ENCODE measurements around the gene ERC1.

ERC1 gene

DNA sequence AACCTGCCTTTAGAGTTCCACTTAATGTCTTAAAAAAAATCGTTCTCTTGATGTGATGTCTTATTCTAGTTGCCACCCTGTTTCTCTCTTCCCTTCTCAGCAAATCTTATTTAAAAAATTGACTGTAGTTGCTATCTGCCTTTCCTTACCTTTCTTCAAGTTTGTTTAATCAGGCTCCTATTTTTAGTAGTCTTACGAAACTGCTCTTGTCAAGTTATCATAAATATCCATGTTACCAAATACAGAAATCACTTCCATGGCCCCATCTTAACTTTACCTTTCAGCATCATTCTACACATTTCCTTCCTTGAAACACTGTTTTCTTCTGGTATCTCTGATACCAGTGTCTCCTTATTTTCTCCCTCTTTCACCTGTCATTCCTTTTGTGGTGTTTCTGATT lies 227.3 kb downstream of the ERC1 start:
- Histone ChIP-seq H3K27me3 (ENCODE audit: insufficient read depth, poor library complexity, severe bottlenecking) (no peaks in the 10 kb centered on the region), H3K27ac (replicated peaks) (no peak overlapping the region), H3K4me3 (replicated peaks; ENCODE audit: insufficient read depth, low read length) (no peak overlapping the region)
- no peak for DNase-seq (ENCODE audit: low read depth in 1 of 2, low spot score in 1 of 2)
- TF ChIP-seq, protein P1, sequence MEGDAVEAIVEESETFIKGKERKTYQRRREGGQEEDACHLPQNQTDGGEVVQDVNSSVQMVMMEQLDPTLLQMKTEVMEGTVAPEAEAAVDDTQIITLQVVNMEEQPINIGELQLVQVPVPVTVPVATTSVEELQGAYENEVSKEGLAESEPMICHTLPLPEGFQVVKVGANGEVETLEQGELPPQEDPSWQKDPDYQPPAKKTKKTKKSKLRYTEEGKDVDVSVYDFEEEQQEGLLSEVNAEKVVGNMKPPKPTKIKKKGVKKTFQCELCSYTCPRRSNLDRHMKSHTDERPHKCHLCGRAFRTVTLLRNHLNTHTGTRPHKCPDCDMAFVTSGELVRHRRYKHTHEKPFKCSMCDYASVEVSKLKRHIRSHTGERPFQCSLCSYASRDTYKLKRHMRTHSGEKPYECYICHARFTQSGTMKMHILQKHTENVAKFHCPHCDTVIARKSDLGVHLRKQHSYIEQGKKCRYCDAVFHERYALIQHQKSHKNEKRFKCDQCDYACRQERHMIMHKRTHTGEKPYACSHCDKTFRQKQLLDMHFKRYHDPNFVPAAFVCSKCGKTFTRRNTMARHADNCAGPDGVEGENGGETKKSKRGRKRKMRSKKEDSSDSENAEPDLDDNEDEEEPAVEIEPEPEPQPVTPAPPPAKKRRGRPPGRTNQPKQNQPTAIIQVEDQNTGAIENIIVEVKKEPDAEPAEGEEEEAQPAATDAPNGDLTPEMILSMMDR (IDR thresholded peaks at IDR 0.05; ENCODE audit: insufficient read depth, low read length), result no peak

DNA sequence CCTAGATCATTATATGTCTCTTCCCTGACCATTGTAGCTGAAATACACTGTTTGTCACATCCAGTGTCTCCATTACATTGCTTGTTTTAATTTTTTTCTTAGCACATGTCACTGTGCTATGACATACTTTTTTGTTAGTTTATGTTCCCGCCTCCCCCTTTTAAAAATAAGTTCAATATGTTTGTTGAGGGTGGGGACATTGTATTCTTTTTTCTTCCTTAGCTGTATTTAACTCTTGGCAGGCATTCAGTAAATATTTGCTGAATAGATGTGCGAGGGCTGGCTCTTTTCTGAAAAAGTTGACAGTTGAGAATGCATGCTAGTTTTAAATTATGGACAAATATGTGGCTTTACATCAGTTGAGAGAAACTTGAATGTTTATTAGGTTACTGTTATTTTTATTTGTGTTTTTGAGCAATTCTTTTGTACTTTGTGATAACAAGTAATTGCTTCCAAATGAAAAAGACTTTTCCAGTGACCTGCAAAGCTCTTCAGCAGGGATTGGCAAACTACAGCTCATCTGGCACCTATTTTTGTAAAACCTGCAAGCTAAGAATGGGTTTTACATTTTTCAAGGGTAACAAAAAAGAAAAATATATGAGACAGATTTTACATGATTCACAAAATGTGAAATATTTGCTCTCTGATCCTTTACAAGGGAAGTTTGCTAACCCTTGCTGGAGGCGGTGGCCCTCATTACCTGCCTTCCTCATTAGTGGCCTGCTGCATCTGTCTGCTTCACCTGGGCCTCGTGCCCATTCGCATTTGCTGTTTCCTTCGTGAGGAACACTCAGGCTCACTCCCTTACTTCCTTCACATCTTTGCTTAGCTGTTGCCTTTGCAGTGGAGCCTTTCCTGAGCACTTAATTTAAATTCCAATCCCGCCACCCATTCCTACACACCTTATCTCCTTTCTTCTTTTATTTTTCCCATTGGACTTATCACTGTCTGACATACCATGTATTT lies 229.4 kb downstream of the ERC1 start:
- no peak for DNase-seq (ENCODE audit: low read depth in 1 of 2, low spot score in 1 of 2)
- no peak overlapping the region for H3K27ac ChIP-seq (replicated peaks)
- H3K4me3 ChIP-seq (replicated peaks; ENCODE audit: insufficient read depth, low read length), result no peak overlapping the region
- TF ChIP-seq, protein P1 (IDR thresholded peaks at IDR 0.05; ENCODE audit: insufficient read depth, low read length), result no peak
- TF ChIP-seq, protein P2, sequence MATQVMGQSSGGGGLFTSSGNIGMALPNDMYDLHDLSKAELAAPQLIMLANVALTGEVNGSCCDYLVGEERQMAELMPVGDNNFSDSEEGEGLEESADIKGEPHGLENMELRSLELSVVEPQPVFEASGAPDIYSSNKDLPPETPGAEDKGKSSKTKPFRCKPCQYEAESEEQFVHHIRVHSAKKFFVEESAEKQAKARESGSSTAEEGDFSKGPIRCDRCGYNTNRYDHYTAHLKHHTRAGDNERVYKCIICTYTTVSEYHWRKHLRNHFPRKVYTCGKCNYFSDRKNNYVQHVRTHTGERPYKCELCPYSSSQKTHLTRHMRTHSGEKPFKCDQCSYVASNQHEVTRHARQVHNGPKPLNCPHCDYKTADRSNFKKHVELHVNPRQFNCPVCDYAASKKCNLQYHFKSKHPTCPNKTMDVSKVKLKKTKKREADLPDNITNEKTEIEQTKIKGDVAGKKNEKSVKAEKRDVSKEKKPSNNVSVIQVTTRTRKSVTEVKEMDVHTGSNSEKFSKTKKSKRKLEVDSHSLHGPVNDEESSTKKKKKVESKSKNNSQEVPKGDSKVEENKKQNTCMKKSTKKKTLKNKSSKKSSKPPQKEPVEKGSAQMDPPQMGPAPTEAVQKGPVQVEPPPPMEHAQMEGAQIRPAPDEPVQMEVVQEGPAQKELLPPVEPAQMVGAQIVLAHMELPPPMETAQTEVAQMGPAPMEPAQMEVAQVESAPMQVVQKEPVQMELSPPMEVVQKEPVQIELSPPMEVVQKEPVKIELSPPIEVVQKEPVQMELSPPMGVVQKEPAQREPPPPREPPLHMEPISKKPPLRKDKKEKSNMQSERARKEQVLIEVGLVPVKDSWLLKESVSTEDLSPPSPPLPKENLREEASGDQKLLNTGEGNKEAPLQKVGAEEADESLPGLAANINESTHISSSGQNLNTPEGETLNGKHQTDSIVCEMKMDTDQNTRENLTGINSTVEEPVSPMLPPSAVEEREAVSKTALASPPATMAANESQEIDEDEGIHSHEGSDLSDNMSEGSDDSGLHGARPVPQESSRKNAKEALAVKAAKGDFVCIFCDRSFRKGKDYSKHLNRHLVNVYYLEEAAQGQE (IDR thresholded peaks at IDR 0.05; ENCODE audit: insufficient replicate concordance, low read depth), result no peak
- TF ChIP-seq GABPA (IDR thresholded peaks at IDR 0.05; ENCODE audit: low read depth), result no peak
- TF ChIP-seq POLR2AphosphoS5 (IDR thresholded peaks at IDR 0.05; ENCODE audit: low read depth), result no peak
- TF ChIP-seq SPI1 (IDR thresholded peaks at IDR 0.05; ENCODE audit: borderline replicate concordance, low read depth), result no peak
- no peaks in the 10 kb centered on the region for H3K27me3 ChIP-seq (ENCODE audit: insufficient read depth, poor library complexity, severe bottlenecking)

DNA sequence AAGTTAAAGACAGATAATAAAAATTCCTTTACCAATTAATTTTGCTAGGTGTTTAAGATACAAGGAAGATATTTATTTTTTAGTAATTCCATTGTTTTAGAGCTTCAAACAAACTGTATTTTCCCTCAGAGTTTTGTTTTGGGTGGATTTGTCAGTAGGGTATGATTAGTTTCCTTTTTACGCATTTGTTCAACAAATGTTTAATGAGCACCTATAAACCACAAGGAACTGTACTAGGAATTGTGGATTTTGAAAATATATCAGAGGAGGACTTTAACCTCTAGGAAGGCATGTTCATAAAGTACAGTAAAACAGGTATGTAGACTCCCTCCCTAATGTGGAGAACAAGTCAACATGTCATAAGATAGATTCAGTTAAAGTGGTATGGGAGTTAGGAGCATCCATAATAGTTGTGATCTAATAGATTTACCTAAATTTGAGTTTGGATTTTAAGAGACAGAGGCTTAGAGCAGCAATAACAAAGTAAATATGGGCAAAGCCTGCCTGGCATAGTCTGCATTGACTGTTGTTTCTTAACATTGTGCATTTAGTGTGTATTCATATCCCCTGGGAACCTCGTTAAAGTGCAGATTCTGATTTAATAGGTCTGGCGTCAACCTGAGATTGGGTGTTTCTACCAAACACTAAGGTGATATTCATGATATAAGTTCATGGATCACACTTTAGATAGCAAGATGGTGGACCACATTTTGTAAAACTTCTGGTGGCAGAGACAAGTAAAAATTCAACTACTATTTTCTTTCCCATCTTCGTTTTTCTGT lies 232.0 kb downstream of the ERC1 start:
- Histone ChIP-seq H3K27me3 (ENCODE audit: insufficient read depth, poor library complexity, severe bottlenecking) (no peaks in the 10 kb centered on the region), H3K27ac (replicated peaks) (no peak overlapping the region), H3K4me3 (replicated peaks; ENCODE audit: insufficient read depth, low read length) (no peak overlapping the region)
- TF ChIP-seq POLR2AphosphoS5 (IDR thresholded peaks at IDR 0.05; ENCODE audit: low read depth), result no peak
- TF ChIP-seq SPI1 (IDR thresholded peaks at IDR 0.05; ENCODE audit: borderline replicate concordance, low read depth), result no peak
- TF ChIP-seq, protein P1 (IDR thresholded peaks at IDR 0.05; ENCODE audit: insufficient read depth, low read length), result no peak
- TF ChIP-seq GABPA (IDR thresholded peaks at IDR 0.05; ENCODE audit: low read depth), result no peak
- TF ChIP-seq, protein P2 (IDR thresholded peaks at IDR 0.05; ENCODE audit: insufficient replicate concordance, low read depth), result no peak
- no peak for DNase-seq (ENCODE audit: low read depth in 1 of 2, low spot score in 1 of 2)
